HG03432 (cell line): ENCODE measurements around the gene HDGF.

Source experiments
- ATAC-seq: cut with Tn5 transposase; IDR thresholded peaks from one replicate; pipeline ENCODE4 v1.9.1; 2021; ENCODE audit warnings: mild to moderate bottlenecking, moderate library complexity; ENCODE audit not compliant: unreplicated experiment

Gene HDGF

DNA sequence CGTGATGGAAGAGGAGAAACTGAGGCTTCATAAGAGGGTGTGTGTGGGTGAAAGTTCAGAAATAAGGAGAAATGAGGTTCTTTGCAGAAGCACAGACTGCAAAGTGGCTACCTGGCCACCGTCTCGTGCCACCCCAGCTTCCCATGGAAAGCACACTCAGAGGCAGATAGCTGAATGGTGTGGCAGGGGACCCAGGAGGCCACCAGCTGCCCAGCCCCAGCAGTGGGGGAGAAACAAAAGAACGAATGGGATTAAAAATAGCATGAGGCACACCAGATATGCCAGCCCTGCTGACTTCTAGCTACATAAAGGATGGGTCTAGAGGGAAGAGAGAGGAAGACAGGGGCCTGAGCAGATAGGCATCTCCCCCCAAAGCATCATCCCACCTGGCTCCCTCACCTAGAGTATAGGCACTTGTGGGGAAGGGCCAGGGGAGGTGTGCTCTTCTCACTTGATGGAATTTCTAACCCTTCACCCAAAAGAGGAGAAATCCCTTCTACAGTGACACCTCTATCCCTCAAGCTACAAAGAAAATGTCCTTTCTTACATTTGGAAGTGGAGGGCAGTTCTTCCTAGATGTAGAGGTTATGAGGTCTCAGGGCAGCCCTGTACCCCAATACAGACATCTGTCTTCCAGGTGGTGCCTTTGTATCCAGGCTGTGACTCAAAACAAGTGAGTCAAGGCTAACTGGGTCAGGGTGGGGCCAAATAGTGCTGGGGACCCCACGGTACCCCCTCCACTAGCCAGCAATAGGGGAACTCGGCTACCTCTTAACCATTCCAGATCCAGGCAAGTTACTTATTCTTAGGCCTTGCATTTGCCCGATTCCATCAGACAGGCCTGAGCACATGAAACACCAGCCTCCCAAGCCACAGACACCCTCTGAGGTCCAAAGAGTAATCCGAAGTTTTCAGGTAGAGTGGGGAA, 3.5 kb downstream of the HDGF start:
- no peak for ATAC-seq

DNA sequence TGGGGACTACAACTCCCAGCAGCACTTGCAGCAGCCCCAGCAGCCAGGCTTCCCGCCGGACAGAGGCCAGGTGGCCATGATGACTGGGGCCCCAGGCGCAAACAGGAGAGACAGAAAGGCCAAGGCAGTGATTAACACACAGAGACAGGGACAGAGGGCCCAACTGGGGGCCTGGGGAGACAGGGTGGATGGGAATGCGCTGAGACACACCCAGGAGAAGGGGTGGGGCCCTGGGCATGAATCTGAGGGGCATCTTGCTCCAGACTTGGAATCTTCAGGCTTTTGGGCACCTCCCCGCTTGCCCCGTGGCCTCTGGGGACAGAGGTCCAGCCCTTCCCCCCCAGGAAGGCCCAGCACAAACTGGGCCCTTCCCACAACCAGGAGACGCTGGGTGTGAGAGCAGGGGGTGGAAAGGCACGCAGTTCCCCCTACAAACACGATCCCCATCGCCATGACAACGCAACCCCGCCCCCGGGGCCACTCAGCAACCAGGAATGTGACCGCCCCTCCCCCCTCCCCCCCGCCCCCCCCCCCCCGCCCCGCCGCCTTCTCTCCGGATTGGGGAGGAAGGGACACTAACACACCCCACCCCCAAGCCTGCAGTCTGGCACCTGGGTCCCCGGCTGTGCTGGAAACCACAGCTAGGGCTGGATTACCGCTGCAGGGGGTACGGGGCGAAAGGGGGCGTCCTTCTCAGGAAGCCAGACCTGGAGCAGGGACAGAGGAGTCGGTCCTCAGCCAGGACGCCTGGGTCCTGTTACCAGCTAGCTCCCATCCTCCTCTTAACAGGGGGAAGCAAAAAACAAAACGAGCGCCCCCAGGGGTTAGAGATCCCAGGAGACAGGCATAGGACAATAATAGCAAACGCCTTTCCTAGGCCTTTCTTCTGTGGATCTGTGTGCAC, 4.5 kb downstream of the HDGF start:
- no peak for ATAC-seq

- ATAC-seq, result no peak
Observed at GRCh38 chr1:156746406-156746727, 5.1 kb downstream of the HDGF start.

DNA sequence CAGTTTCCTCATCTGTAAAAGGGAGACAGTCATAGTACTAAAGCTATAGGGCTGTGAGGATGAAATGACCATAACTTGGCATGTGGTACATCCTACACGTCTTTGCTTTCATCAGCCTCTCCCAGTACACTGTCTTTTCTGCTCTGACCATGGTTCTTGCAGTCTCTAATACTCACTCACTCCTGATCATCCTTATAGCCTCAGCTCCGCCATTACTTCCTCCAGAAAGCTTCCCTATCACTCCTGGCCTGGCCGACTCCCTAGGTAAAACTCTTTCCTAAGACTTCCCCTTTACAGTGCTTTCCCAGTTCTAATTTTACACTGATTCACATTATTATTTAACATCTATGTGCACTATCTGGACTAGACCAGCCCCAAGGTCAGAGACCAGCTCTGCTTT, 5.6 kb downstream of the HDGF start:
- ATAC-seq, result no peak

GRCh38 chr1:156744786-156745419, 6.6 kb downstream of the HDGF start:
- ATAC-seq, result no peak

DNA sequence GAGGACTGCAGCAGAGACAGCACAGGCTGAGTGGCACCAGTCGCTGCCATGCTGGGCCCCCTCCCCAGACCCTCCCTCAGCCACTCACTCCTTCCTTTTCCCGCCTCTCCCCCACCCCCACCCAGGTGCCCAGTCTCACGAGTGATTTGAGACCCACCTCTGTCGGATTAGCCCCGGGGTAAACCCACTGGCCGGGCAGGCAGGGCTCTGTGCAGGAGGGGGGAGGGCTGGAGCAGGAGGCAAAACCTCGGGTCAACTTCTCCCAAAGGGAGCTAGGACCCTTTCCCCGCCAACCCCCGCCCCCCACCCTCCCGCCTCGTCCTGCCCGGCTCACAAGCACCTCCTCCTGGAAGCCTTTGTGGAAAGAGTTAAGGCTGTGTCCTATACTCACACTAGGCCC, 7.1 kb downstream of the HDGF start:
- ATAC-seq, result no peak

GRCh38 chr1:156743367-156744302, 7.8 kb downstream of the HDGF start:
- no peak for ATAC-seq

DNA sequence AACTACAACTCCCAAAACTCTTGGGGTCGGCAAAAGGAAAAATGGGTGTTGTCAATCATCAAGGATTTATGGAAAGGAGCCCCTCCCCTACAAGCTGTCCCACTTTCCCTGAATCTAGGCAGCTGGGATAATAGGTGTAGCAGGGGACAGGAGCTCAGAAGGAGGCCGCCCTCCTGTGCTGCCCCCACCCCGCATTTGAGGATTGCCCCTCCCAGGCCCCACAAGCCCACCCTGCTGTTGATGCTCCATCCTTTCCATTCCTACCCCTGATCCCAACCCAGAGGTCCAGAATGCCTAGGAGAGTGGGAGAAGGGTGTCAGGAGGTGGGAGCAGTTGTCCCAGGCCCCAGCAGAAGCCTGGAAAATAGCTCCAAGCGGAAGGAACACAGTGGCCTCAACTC, 8.7 kb downstream of the HDGF start:
- ATAC-seq, result no peak

GRCh38 chr1:156742017-156742416, 9.5 kb downstream of the HDGF start:
- ATAC-seq, result no peak

DNA sequence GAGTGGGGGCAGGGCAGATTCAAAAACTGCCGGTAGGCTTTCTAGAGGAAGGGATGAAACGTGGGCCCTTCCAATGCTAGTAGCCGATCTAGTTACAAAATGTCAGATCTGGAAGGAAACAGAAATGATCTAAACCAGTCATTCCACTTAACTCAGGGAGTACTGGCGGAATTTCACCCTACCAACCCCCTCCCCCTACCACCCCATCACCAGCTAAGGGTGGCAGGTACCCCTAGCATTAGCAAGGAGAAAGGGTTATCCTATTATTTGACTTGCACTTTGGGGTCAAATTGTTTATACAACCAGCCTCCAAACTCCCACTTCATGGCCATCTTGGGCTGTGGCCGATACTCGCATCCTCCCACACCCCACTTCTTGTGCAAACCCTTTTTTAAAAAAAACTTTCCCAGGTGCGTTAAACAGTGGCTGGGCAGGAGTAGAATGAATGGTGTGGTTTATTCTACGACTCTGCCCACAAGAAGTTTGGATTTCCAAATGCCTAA, 9.9 kb downstream of the HDGF start:
- ATAC-seq, result no peak

GRCh38 chr1:156740741-156741480, 10.6 kb downstream of the HDGF start, which contains the start of gene MRPL24:
MRPL24 (minus strand) TSS chr1:156741088; CDS start chr1:156738704, 2,384 bp downstream.
- ATAC-seq, result peak; percentile 85

- no peak for ATAC-seq
Observed at GRCh38 chr1:156740237-156740740, 11.2 kb downstream of the HDGF start.

DNA sequence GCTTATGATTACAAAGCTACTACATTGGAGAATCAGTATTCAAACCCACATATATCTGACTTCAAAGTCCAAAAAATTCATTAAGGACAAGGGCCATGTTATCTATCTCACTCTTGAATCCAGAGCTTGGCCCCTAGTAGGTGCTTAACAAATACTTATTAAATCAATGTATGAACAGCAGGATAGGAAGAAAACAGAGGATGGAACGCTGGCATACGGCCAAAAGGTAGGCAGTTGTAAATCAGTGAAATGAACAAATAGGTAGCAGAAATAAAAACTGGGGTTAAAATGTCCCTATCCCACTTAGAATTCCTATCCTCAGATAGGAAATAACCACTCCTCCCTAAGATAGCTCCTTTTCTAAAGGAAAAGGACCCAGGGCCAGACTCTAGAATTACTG, 12.6 kb downstream of the HDGF start:
- no peak for ATAC-seq

GRCh38 chr1:156738407-156738806, 13.1 kb downstream of the HDGF start:
- no peak for ATAC-seq

DNA sequence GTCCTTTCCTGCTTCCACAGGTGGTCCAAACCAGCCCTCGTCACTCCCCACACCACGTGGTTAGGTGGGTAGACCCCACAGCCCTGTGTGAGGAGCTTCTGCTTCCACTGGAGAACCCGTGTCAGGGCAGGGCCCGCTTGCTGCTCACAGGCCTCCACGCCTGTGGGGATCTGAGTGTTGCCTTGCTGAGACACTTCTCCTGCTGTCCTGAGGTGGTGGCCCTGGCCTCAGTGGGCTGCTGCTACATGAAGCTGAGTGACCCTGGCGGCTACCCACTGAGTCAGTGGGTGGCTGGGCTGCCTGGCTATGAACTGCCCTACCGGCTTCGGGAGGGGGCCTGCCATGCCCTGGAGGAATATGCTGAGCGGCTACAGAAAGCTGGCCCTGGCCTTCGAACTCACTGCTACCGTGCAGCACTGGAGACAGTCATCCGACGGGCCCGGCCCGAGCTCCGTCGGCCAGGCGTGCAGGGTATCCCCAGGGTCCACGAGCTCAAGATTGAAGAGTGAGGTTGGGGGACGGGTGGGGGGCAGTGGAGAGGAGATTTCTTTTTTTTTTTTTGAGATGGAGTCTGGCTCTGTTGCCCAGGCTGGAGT, 17.4 kb downstream of the HDGF start:
- no peak for ATAC-seq

GRCh38 chr1:156728599-156729462, 22.6 kb downstream of the HDGF start, which contains the start of gene ISG20L2:
ISG20L2 (minus strand) TSS chr1:156728766; CDS start chr1:156727652, 1,114 bp downstream.
- ATAC-seq, result peak; percentile 94

GRCh38 chr1:156727926-156728598, 23.4 kb downstream of the HDGF start, which contains the start of gene METTL25B:
METTL25B (plus strand) TSS chr1:156728469; CDS start chr1:156729105, 636 bp downstream.
- ATAC-seq, result peak; percentile 67
